Hindlimb muscle (tissue), 1 donor: Measurements from ENCODE around the gene KCNQ1. TPM values are rescaled to one million over a fixed set of nuclear protein-coding genes. Genes with fewer than 3 reads are reported as not detected.
"Not testable (repeated sequence)": the region's sequence is repeated elsewhere in the genome, so short reads cannot be mapped to it uniquely, and the experiment has no call there.

Source experiments
- DNase-seq: peaks from one replicate; pipeline ENCODE4 v3.0.0-alpha.2; 2013
- polyA plus RNA-seq: library from polyadenylated mRNA; unstranded; fragments of 120-200 nt; gene quantifications from one replicate; pipeline ENCODE4 v1.2.1, GENCODE V29; 2013; ENCODE audit not compliant: insufficient read length

The KCNQ1 gene
- polyA plus RNA-seq, 1 donor = 2.9 TPM

DNA sequence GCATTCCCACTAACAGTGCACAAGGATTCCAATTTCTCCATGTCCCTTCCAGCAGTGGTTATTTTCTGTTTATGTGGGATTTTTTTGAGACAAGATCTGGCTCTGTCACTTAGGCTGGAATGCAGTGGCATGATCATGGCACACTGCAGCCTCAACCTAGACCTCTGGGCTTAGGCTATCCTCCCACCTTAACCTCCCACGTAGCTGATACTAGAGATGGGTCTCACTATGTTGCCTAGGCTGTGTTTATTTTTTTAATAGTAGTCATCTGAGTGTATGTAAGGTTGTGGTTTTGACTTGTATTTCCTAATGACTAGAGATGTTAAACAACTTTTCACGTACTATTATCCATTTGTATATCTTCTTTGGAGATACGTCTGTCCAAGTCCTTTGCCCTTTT lies 180.4 kb downstream of the KCNQ1 start:
- DNase-seq = no peak

DNA sequence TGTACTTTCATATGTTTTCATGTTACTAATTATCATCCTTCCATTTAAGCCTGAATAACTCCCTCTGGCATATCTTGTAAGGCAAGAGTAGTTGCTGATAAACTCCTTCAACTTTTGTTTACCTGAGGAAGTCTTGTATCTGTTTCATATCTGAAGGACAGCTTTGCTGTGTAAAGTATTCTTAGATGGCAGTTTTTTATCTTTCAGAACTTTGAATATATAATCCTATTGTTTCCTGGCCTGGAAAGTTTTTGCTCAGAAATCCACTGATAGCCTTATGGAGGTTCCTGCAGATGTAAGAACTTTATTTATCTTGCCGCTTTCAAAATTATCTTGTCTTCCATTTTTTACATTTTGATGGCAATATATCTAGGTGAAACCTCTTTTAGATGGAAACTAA lies 185.9 kb downstream of the KCNQ1 start:
- DNase-seq = no peak

DNA sequence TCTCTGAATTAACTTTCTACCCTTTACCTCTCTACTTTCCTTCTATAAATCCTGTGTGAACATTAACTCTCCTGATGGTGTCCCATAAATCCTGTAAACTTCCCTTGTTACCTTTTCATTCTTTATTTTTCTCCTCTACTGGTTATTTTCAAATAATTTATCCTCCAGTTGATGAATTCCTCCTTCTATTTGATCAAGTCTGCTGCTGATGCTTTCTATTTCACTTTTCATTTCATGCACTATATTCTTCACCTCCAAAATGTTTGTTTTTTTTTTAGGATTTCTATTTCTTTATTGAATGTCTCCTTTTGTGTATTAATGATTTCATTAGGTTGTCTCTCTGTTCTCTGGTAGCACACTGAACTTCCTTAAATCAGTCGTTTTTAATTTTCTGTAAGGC lies 186.4 kb downstream of the KCNQ1 start:
- DNase-seq = no peak

DNA sequence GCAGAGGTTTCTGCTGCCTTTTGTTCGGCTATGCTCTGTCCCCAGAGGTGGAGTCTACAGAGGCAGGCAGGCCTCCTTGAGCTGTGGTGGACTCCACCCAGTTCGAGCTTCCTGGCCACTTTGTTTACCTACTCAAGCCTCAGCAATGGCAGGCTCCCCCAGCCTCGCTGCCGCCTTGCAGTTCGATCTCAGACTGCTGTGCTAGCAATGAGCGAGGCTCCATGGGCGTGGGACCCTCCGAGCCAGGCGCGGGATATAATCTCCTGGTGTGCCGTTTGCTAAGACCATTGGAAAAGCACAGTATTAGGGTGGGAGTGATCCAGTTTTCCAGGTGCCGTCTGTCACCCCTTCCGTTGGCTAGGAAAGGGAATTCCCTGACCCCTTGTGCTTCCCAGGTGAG lies 195.0 kb downstream of the KCNQ1 start:
- not testable (repeated sequence) for DNase-seq

DNA sequence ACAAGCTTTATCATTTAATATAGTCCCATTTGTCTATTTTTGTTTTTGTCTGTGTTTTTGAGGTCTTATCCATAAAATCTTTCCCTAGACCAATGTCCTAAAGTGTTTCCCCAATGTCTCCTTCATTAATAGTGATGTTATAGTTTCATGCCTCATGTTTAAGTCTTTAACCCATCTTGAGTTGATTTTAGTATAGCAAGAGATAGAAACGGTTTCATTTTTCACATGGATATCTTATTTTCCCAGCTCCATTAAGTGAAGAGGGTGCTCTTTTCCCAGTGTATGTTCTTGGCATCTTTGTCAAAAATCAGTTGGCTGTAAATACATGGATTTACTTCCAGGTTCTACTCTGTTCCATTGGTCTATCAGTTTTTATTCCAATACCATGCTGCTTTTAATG lies 196.8 kb downstream of the KCNQ1 start:
- no peak for DNase-seq

DNA sequence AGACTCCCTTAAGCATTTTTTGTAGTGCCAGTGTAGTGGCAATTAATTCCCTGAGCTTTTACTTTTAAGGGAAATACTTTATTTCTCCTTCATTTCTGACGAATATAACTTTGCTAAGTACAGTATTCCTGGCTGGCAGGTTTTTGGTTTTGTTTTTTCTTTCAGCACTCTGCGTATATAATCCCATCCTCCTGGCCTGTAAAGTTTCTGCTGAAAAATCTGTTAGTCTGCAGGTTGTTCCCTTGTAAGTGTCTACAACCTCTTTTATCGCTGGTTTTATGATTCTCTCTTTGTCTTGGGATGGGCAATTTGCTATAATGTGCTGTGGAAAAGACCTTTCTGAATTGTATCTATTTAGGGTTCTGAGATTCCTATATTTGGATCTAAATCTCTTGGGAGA lies 198.9 kb downstream of the KCNQ1 start:
- no peak for DNase-seq

DNA sequence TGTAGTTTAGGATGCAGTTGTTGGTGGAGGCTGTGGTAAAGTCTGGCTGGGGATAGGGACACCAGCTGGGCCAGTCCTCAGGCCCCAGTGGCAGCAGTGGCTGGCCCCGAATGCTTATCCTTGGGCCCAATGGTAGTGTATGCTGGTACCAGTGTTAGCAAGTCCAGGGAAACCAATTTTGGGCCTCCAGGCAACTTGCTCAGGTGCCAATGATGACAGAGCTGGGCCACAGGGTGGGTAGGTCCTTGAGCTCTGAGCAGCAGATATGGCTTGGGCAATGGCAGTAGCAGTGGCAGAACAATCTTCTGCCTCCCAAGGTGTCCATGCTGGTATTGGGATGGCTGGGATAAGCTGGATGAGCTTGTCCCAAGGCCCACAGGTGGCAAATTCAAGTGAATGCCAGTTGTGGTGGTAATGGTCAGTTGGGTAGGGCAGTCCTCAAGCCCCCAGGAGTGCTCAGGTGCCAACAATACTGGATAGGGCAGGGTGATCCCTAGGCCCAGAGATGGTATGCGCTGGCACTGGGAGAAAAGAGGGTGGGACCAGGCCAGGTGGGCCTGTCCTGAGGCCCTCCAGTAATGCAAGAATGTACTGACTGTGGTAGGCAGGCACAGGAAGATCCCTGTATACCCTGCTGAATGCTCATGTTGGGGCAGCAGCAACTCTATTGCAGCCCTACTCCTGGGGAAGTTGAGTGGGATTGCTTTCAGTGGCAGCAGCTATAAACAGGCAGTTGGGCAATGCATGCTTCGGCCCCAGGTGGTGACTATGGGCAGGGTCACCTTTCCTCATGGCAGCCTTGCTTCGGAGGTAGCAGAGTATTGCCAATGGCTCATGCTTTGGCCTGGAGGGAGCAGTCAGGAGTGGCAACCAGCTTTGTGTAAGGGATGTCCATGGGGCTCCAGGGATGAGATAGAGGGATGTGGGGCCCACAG lies 200.3 kb downstream of the KCNQ1 start:
- DNase-seq = no peak

DNA sequence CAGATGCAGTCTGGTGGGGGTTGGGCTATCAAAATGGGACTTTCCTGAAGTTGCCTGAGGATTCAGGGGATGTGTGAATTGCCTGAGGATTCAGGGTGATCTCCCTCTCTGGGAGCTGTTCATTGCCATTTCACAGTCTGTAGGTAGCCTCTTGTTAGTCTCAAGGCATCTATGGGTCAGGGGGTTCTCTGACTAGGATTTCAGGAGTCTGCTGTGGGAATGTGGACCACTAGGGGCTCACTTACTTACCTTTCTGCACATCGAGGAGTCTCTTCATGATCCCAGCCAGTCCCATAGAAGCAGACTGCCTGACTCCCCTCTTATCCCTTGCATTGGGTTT lies 200.9 kb downstream of the KCNQ1 start:
- DNase-seq = no peak

DNA sequence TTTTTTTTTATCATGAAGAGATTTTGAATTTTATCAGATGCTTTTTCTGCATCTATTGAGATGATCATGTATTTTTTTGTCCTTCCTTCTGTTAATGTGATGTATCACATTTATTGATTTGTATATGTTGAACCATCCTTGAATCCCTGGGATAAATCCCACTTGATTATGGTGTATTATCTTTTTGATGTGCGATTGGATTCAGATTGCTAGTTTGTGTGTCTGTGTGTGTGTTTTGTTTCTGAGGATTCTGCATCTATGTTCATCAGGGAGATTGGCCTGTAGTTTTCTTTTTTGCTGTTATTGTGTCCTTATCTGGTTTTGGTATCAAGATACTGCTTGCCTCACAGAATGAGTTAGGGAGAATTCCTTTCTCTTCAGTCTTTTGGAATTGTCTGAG lies 202.4 kb downstream of the KCNQ1 start:
- DNase-seq = no peak

DNA sequence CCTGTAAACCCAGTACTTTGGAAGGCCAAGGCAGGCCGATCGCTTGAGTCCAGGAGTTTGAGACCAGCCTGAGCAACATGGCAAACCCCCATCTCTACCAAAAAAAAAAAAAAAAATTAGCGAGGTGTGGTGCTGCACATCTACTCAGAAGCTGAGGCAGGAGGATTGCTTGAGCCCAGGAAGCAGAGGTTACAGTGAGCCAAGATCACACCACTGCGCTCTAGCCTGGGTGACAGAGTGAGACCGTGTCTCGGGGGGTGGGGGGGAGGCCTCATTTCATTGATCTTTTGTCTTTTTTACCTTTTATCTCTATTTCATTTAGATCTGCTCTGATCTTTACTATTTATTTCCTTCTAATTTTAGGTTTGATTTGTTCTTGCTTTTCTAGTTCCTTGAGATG lies 203.1 kb downstream of the KCNQ1 start:
- no peak for DNase-seq

DNA sequence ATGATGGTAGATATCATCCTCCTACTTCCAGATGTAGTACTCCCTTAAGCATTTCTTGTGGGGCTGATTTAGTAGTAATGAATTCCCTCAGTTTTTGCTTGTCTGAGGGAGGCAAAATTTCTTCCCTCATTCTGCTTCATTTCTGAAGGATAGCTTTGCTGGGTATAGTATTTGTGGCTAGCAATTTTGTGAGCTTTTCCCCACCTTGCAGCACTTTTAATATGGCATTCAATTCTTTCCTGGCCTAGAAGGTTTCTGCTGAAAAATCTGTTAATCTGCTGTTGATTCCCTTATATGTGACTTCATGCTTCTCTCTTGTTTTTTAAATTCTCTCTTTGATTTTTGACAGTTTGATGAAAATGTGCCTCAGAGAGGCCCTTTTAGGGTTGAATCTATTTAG lies 204.6 kb downstream of the KCNQ1 start:
- DNase-seq = no peak

DNA sequence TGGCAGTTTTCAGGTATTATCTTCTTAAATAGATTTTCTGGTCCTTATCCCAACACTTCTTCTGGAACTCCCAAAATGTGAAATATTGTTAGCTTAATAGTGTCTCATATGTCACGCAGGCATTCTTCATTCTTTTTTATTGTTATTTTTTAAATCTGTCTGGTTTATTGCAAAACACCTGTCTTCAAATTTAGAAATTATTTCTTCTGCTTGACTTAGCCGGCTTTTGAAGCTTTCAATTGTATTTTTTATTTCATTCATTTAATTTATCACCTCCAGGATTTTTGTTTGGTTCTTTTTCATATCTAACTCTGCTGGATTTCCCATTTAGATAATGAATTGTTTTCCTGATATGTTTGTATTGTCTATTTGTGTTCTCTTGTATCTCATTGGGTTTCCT lies 205.0 kb downstream of the KCNQ1 start:
- DNase-seq = no peak

DNA sequence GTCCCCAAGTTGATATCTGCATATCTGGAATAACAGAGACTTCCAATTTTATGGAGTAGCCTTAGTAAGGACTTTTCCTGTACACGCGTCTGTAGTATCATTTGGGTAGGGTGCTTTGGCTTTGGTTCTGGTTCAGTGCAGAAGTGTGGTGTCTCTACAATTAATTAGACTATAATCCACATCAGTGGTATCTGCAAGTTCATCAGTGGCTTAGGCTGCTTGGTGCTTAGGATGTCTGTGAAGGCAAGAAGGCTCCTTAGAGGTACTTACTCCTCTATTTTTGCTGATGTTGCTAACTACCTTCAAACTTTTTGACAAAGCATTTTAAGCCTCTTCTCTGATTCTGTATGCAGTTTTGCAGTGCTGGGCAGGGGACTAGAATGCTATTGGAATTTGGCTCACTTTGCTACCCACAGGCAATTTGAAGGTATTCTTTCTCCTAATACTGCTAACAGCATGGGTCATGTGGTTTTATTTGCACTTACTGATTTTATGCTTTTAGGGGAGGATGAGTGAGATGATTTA lies 205.6 kb downstream of the KCNQ1 start:
- no peak for DNase-seq

DNA sequence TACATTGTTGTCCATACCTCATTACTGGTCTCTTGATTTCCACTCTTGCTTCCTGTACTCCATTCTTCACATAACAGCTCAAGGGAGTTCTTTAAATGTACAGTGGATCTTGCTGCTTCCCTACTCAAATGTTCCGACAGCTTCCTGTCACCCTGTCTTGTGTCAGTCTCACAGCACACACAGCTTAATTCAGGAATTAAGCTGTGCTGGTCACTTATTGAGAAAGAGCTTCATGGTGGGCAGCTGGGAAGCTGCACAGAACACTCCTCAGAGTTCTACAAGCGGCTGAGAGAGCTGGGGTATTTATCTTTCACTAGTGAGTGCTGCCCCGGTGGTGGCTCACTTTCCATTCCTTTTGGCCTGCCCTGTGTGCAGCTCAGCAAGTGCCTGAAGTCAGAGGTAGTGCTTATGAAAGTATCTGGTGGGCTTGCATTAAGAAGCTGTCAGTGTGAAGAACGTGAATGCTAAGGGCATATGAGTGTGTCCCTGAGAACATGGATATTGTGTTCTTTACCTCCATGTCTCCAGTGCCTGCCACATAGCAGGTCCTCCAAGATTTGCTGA lies 206.3 kb downstream of the KCNQ1 start:
- DNase-seq = no peak

DNA sequence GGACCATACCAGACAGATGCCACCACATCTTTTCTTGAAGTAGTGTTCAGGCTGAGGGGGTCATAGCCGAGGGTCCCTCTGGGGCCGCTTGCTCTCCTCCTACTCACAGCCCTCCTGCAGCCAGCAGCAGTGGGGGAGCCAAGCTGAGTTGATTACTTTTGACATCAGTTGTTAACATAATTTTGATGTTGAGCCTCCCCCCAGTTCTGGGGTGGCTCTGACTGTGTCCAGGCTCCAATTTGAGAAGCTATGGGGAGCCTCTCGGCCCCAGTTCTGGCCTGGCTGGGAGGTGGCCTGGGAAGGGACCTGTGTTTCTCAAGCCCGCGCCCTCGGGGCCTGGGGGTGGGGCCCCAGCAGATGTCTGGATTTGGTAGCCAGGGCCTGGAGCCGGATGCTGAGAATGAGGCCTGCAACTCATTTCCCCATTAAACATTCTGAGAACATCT lies 207.0 kb downstream of the KCNQ1 start:
- DNase-seq = no peak

DNA sequence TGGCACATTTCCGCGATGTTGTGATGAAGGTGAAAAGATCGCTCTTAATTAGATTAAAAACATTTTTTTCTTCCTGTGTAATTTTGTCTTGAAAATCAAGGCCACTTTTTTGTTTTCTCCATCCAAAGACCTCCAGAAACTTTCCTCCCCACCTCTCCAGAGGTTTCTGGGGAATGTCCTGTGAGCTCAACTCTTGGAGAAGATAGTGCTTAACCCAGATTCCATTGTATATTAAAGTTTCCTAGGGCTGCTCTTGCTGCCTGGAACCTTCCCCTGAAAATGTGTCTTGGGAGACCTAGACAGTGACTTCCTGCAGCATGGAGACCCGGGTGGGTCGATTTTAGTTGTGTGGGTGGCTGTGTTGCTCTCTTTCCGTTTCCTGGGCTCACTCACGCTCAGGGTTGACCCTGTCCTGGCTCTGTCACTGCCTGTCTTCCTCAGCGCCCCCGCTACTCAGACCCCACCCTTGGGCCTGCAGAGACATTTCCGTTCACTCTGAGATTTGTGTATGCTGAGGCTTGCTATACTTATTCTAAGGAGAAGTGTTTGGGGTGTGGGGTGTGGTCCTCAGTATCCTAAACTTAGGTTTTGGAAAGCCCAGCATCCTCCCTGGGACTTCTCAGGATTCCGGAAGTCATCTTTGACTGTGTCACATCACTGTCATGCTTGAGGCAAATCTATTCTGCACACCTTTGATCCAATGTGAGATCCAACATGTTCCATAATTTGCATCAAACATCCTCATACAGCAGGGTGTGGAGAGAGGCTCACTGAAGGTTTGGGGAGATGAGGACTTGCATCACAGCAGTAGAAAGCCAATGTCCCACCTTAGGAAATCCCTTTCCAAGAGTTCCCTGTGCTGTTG lies 207.8 kb downstream of the KCNQ1 start:
- no peak for DNase-seq

DNA sequence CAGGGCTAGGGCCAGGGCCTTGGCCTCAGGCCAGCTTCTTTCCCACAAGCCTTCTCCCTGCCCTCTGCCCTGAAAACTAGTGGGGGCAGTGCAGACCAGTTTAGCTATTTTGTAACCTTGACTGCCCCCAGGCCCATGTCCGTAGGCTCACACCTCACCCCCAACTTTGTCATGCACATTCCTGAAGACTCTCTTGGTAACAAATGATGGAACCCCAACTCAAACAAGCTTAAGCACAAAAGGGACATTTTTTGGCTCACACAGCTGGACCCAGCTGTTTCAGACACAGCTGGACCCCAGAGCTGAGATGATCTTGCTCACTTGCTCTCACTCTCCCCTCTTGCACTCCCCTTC lies 208.4 kb downstream of the KCNQ1 start:
- no peak for DNase-seq

DNA sequence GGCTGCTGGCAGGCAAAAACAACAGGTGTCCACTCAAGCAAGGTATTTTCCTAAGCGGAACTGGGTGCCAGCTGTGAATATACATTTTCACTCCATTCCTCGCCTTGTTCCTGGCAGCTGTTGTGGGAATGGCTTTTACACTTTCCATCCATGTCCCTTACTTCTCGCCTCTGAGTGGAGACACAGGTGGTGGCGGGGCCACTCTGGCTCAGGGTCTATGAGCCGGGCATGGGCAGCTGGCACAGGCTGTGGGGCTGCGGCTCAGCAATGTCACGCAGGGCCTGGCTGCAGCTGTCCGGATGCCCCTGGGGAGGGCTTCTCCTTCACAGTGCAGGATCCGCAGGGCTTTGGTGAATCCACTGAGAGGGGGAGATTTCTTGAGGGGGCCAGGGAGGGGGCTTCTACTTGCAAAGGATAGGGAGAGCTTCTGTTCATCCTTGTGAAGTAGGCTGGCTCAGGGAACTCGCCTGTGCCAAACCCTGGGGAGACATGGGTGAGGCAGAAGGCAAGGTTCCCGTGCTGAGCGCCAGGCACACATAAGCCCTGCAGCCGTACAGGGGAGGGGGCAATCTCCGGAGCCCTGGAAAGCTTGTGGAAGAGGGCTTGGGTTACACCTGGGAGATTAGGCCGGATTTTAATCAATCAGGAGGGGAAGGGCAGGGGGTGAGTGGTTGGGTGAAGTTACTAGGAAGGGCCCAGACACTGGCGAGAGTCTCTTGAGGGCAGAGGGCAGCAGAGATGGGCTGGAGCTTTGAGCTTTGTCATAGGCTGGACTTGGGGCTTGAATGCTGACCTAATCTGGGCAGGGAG lies 209.3 kb downstream of the KCNQ1 start:
- no peak for DNase-seq

DNA sequence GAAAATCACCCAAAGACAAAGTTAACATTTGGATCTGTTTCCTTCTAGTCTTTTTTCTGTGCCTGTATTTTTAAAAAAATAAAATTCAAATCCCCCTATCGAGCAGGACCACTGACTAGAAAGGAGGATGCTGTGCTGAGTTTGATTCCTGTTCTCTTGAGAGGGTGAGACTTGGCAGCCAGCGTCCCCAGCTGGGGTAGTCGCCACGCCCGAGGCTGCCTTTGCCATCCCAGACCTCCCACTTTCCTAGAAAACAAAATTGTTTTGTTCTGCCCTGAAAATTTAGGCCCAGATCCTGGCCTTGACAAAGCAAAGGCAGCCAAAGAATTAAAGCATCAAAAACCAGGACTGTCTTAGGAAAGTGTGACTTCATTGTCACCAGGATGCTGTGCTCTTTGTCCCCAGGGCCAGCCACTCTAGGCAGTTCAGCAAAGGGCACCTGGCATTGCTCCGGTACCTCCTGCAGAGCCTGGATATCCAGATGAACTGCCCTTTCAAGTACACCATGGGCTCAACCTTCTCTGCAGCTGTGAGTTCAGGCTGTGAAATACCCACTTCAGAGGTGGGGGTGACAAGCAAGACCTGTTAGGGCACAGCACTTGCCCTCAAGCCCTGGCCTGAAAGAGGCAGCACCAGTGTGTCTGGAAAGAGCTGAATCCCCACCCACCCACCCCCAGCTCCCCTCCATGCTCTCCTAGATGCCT lies 210.4 kb downstream of the KCNQ1 start:
- no peak for DNase-seq

DNA sequence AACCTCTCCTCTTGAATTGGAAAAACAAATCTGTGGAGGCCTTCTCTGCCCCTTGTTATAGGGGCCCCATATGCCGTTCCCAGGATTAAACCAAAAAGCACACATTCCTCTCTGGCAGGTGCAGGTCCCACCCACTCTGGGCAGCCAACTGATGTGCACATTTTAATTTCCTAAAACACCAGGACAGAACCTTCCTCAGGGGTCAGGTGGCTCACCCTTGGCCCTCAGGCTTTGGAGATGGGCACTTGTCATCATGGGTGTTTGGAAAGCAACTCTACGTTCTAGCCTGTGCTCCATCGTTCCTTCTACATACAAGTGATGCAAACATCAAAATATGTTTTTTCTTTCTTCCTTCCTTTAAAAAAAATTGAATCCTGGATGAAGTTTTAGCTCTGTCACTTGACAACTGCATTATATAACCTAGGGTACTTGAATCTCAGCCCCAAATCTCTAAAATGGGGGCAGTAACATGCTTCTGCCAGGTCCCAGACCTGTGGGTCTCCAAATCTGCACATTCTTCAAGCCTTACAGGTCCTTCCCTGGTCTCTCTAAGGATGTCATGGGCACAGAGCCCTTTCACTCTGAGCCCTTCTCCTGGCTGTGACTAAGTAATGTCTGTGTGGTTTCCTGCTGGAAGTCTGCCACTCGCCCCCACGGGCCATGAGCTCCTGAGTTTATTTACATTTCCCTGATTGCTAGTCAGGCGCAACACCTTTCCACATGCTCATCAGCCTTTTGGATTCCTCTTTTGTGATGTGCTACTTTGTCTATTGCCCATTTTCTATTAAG lies 211.2 kb downstream of the KCNQ1 start:
- no peak for DNase-seq

DNA sequence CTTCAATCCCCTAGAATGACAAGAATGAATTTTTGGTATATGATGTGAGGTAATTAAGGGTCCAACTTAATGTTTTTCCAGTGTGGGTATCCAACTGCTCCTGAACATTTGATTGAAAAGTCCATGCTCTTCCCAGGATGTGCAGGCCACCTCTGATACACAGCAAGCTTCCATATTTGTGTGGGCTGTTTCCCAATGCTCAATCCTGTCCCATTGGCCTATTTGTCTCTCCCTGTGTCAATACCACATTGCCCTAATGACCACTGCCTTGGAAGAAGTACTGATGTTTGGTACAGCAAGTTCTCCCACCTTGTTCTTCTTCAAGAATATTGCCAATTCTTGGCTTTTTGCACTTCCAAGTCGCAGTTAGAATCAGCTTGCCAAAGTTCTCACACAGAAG lies 212.1 kb downstream of the KCNQ1 start:
- no peak for DNase-seq
